ENCODE results near the gene ADAM19. TPM values are rescaled to one million over a fixed set of nuclear protein-coding genes. Genes with fewer than 3 reads are reported as not detected.
A peak's percentile ranks its signal among the peaks of the same experiment; 100 is the strongest.

The ADAM19 gene
- total RNA-seq, 2 experiments from 2014 or later, result 24.2 to 103 TPM

- ChIA-PET POLR2A (interaction anchor here (0.7 to 3.5 kb wide), 5 partner anchors 14 to 82 kb away, joined by 3 to 28 read pairs (median 3); no protein-coding TSS in a partner anchor), CTCF (ENCODE audit: unreplicated experiment) (no interaction called here)
- Histone ChIP-seq H3K79me2 (ENCODE audit: insufficient read depth, low read depth, low read length) (no peaks in the 10 kb centered on the region; the same call in 1 of the 2 replicates), H3K36me3 (ENCODE audit: insufficient read depth, low read length) (peaks cover 37% of the 10 kb centered on the region), H3K9me3 (ENCODE audit: low read length) (no peaks in the 10 kb centered on the region), H3K4me2 (ENCODE audit: low read length) (peak overlapping the region; percentile 28), H3K4me1 (ENCODE audit: insufficient read depth, low read length, poor library complexity, severe bottlenecking) (peaks cover 24% of the 10 kb centered on the region), H3K4me3 (ENCODE audit: low read depth, low read length, poor library complexity, severe bottlenecking) (no peak overlapping the region), H2AFZ (ENCODE audit: low read length) (no peak overlapping the region), H3K9me2 (ENCODE audit: insufficient read depth, low read length) (no peaks in the 10 kb centered on the region), H3K27ac (ENCODE audit: low read depth, low read length, poor library complexity, severe bottlenecking) (no peak overlapping the region), H4K20me1 (ENCODE audit: insufficient read depth, low read length) (no peaks in the 10 kb centered on the region)
- intact Hi-C loops (cut with micrococcal nuclease; ENCODE audit: unreplicated experiment), result no loop called here
- no TSS peak for BruUV-seq (replicated peaks)
- no peak for DNase-seq (ENCODE audit: low spot score)
- TF ChIP-seq EZH2phosphoT487 (IDR thresholded peaks at IDR 0.05; ENCODE audit: borderline replicate concordance, low read depth, low read length), result no peak
- no peak for TF ChIP-seq CTCF (conservative IDR thresholded peaks at IDR 0.05; ENCODE audit: low read length)
Measured at GRCh38 chr5:157548513-157549282, 26.9 kb downstream of the ADAM19 start.

- BruUV-seq (replicated peaks), result no TSS peak
- Histone ChIP-seq H3K27ac (ENCODE audit: low read depth, low read length, poor library complexity, severe bottlenecking) (no peak overlapping the region), H3K9me2 (ENCODE audit: insufficient read depth, low read length) (no peaks in the 10 kb centered on the region), H4K20me1 (ENCODE audit: insufficient read depth, low read length) (no peaks in the 10 kb centered on the region), H3K4me1 (ENCODE audit: insufficient read depth, low read length, poor library complexity, severe bottlenecking) (peaks cover 24% of the 10 kb centered on the region), H3K4me2 (ENCODE audit: low read length) (peak overlapping the region; percentile 28), H3K9me3 (ENCODE audit: low read length) (no peaks in the 10 kb centered on the region), H3K4me3 (ENCODE audit: low read depth, low read length, poor library complexity, severe bottlenecking) (no peak overlapping the region), H2AFZ (ENCODE audit: low read length) (no peak overlapping the region), H3K36me3 (ENCODE audit: insufficient read depth, low read length) (peaks cover 37% of the 10 kb centered on the region), H3K79me2 (ENCODE audit: insufficient read depth, low read depth, low read length) (no peaks in the 10 kb centered on the region; the same call in 1 of the 2 replicates)
- ChIA-PET POLR2A (no interaction called here), CTCF (ENCODE audit: unreplicated experiment) (no interaction called here)
- DNase-seq (ENCODE audit: low spot score), result no peak
- intact Hi-C loops (cut with micrococcal nuclease; ENCODE audit: unreplicated experiment), result no loop called here
- no peak for TF ChIP-seq CTCF (conservative IDR thresholded peaks at IDR 0.05; ENCODE audit: low read length)
- no peak for TF ChIP-seq EZH2phosphoT487 (IDR thresholded peaks at IDR 0.05; ENCODE audit: borderline replicate concordance, low read depth, low read length)
Measured at GRCh38 chr5:157547941-157548512, 27.5 kb downstream of the ADAM19 start.
